ENCODE measurements around the gene PLA2G4D.

PLA2G4D gene

DNA sequence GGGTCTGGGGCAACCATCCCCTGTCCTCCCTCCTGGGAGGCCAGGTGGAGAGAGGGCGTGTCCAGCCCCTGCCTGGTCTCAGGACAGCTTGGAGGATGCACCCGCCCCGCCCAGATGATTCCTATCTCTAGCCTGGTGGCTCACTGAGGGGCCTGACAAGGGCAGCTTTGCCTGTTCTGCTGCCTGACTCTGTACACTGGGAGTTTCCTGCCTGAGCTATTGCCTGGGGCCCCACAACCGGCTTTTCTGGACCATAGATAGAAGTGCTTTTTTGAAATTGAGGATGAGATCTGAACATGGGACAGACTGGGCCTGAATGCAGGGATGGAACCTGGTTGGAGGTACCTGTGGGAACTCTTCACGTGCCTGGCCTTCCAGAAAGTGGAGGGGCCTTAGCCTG lies 72.8 kb downstream of the PLA2G4D start:
- DNase-seq (ENCODE audit: low spot score): no peak

DNA sequence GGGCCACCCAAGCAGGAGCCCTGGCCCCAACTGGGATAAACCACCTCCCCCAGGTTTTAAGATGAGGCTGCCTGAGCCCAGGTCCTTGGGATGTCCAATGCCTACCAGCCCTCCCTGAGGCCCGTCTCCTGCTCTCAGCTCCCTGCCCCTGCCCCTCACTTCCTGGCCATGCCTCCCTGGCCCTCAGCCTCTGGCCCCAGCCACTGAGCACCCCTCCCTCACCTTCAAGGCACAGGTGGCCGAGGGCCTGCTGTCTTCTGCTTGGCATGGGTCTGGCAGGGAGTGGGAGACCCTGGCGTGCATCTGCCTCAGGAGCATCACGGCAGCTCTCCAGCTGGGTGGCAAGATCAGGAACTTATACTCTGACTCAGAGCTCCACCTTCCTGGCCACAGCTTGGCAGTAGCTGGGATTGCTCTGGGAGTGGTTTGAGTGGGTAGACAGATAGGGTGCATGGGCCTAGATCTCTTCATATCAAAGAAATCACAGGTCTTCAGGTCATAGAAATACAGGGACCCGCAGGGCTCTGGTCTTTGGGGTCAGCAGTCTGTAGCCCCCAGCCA lies 73.6 kb downstream of the PLA2G4D start, which contains the start of gene PLA2G4E:
PLA2G4E (minus strand) TSS at position 330 of the 561 bp plus-strand sequence; CDS start at position 318, 12 bp downstream.
- DNase-seq (ENCODE audit: low spot score): no peak

DNA sequence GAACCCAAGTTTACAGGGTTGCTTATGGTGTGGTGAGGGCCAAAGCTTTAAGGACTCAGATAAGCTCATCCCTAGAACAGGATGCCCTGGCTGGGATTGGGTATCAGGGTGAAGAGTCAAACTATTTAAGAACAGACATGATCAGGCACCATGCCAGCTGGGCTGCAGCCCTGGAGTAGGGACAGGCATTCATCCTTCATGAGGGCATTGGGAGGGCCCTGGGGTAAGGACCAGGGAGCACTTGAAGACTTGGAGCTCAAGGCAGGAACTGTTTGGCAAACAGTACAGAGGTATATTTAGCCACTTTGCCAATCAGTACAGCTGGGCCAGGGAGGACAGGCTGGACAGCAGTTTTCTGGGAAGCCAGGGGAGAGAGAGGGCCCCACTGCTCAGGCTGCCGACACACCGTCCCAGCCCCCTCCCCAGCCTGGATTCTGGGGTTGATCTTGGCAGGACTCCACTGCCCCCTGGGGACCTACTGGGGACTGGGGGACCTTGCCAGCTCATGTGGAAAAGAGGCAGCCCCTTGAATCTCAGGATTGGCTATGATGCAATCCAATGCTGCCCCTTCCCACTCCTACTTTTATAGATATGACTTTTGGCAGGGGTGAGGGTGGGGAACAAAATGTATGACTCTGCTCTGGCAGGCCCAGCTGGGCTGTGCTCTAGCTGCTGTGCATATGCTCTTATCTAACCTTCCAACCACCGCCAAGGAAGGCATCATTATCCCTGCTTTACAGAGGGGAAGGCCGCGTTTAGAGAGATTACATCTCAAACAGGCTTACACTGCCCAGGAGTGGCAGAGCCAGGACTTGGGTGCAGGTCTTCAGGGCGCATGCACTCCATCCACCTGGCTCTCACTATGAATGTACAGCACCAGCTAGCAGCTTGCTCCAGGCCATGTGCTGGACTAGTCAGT lies 75.8 kb downstream of the PLA2G4D start:
- DNase-seq (ENCODE audit: low spot score): no peak

All from cerebellar cortex (tissue), 1 donor.